Measurements from ENCODE around the gene TSHZ1. TPM values are rescaled to one million over a fixed set of nuclear protein-coding genes. Genes with fewer than 3 reads are reported as not detected.

Gene TSHZ1
- total RNA-seq, 1 donor from 2014 or later: 4.8 TPM

- Histone ChIP-seq H3K4me3 (ENCODE audit: low read depth, low read length) (no peak overlapping the region), H3K36me3 (ENCODE audit: control insufficient read depth, insufficient read depth, low read length) (no peaks in the 10 kb centered on the region), H3K27me3 (ENCODE audit: control insufficient read depth, insufficient read depth, low read length) (no peaks in the 10 kb centered on the region)
- no peak for DNase-seq (ENCODE audit: low read depth)
- TF ChIP-seq CTCF (IDR thresholded peaks at IDR 0.05; ENCODE audit: insufficient read depth, low read length, poor library complexity, severe bottlenecking): peak; percentile 26
These were observed 103.5 kb downstream of the TSHZ1 start for GRCh38 chr18:75314117-75314516.

DNA sequence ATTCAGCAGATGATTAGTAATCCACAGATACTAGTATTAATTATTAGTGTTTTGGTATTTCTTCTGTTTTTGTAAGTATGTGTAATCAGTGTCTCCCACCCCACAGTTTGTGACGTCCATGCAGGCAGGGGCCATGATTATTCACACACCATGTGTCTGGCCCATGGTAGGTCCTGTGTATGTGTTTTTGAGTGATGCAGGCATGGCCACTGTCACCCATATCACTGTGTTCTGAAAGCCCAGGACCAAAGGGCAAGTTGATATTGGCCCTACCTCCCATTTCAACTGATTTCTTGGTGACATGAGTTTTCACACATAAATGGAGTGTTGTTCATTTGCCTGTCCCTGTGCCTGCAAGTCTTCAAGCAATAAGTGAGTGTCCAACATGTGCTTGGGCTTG is 104.0 kb downstream of the TSHZ1 start:
- DNase-seq (ENCODE audit: low read depth): no peak
- no peaks in the 10 kb centered on the region for H3K27me3 ChIP-seq (ENCODE audit: control insufficient read depth, insufficient read depth, low read length)
- no peak overlapping the region for H3K4me3 ChIP-seq (ENCODE audit: low read depth, low read length)
- H3K36me3 ChIP-seq (ENCODE audit: control insufficient read depth, insufficient read depth, low read length): no peaks in the 10 kb centered on the region
- TF ChIP-seq CTCF (IDR thresholded peaks at IDR 0.05; ENCODE audit: insufficient read depth, low read length, poor library complexity, severe bottlenecking): no peak

DNA sequence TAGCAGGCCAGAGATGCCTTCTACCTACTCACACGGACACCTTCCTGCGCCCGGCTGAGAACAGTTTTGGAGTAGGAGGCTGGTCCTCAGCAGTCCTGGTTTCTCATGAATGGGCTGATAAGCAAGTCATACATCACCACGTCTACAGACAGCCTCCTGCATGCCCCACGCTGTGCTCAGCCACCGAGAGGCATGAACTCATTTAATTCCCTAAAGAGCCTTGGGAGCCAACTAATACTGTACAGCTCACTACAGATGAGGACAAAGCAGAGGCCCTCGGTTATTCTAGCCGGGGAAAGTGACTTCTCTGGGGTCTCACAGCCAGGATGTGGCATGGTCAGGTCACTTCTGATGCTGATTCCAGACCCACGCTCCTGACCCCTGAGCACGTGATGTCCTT is 105.6 kb downstream of the TSHZ1 start:
- no peaks in the 10 kb centered on the region for H3K36me3 ChIP-seq (ENCODE audit: control insufficient read depth, insufficient read depth, low read length)
- no peak for TF ChIP-seq CTCF (IDR thresholded peaks at IDR 0.05; ENCODE audit: insufficient read depth, low read length, poor library complexity, severe bottlenecking)
- DNase-seq (ENCODE audit: low read depth): no peak
- H3K4me3 ChIP-seq (ENCODE audit: low read depth, low read length): no peak overlapping the region
- H3K27me3 ChIP-seq (ENCODE audit: control insufficient read depth, insufficient read depth, low read length): no peaks in the 10 kb centered on the region

- no peaks in the 10 kb centered on the region for H3K36me3 ChIP-seq (ENCODE audit: control insufficient read depth, insufficient read depth, low read length)
- TF ChIP-seq CTCF (IDR thresholded peaks at IDR 0.05; ENCODE audit: insufficient read depth, low read length, poor library complexity, severe bottlenecking): no peak
- H3K27me3 ChIP-seq (ENCODE audit: control insufficient read depth, insufficient read depth, low read length): no peaks in the 10 kb centered on the region
These were observed 106.2 kb downstream of the TSHZ1 start for GRCh38 chr18:75316826-75317225.

DNA sequence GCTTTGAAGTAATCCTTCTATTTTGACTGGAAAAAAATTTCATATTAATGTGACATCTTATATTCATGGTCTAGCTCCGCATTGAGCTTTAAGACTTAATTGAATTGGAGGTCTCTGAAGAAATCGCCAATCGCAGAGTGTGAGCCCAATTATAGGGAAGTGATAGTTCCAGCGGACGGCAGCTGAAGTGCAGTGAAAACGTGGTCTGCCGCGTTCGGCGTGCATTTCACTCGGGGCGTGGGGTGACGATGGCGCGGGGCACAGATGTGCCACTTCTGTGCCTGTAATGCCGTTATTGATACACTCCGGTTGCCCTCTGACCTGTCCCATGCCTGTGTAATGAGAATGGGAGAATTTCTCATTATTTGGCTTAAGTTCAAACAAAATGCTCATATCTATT is 106.7 kb downstream of the TSHZ1 start:
- no peaks in the 10 kb centered on the region for H3K27me3 ChIP-seq (ENCODE audit: control insufficient read depth, insufficient read depth, low read length)
- no peaks in the 10 kb centered on the region for H3K36me3 ChIP-seq (ENCODE audit: control insufficient read depth, insufficient read depth, low read length)
- TF ChIP-seq CTCF (IDR thresholded peaks at IDR 0.05; ENCODE audit: insufficient read depth, low read length, poor library complexity, severe bottlenecking): no peak
- no peak overlapping the region for H3K4me3 ChIP-seq (ENCODE audit: low read depth, low read length)
- DNase-seq (ENCODE audit: low read depth): no peak

More at GRCh38 chr18:75316826-75317225, 106.2 kb downstream of the TSHZ1 start:
- DNase-seq (ENCODE audit: low read depth): no peak
- no peak overlapping the region for H3K4me3 ChIP-seq (ENCODE audit: low read depth, low read length)

- Histone ChIP-seq H3K4me3 (ENCODE audit: low read depth, low read length) (no peak overlapping the region), H3K27me3 (ENCODE audit: control insufficient read depth, insufficient read depth, low read length) (no peaks in the 10 kb centered on the region), H3K36me3 (ENCODE audit: control insufficient read depth, insufficient read depth, low read length) (no peaks in the 10 kb centered on the region)
- no peak for TF ChIP-seq CTCF (IDR thresholded peaks at IDR 0.05; ENCODE audit: insufficient read depth, low read length, poor library complexity, severe bottlenecking)
- no peak for DNase-seq (ENCODE audit: low read depth)
These were observed 107.1 kb downstream of the TSHZ1 start for GRCh38 chr18:75317703-75318102.

Measured in kidney epithelial cell (primary cell).